Epithelial cell of esophagus (primary cell): ENCODE results near the gene UBE3B.

ENCODE experiments used
- DNase-seq: peaks from one replicate; pipeline ENCODE4 v3.0.0; 2010; ENCODE audit warnings: low read depth
- H3K4me3 ChIP-seq: 2 replicates; pipeline ENCODE4 v1.5.1; 2011; ENCODE audit warnings: mild to moderate bottlenecking, low read length, control low read depth
- TF ChIP-seq, protein P1 (sequence below): IDR thresholded peaks from 2 replicates; pipeline ENCODE4 v1.5.1; 2011; ENCODE audit warnings: low read depth, mild to moderate bottlenecking, low read length, control low read depth, inconsistent platforms; ENCODE audit not compliant: insufficient read depth; ENCODE audit errors: missing control alignments

Gene UBE3B

DNA sequence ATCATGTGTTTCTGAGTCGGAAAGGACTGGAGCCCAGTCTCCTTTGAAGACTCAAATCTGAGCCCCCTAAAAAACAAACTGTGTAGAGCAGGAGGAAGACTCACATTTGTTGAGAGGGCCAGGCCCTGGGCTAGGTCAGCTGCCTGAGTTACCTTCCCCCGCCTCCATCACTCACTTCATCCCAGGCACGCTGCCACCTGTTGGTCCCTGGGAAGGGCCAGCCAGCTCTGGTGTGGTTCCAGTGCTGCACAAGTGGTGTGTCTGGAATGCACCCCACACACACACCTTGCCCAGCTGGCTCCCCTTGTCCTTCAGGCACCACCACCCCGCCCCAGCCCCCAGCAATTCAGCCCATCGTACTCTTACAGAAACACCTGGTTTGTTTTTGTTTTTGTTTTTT lies 105.2 kb downstream of the UBE3B start:
- DNase-seq = peak; percentile 51
- H3K4me3 ChIP-seq = no peak overlapping the region
- TF ChIP-seq, protein P1, sequence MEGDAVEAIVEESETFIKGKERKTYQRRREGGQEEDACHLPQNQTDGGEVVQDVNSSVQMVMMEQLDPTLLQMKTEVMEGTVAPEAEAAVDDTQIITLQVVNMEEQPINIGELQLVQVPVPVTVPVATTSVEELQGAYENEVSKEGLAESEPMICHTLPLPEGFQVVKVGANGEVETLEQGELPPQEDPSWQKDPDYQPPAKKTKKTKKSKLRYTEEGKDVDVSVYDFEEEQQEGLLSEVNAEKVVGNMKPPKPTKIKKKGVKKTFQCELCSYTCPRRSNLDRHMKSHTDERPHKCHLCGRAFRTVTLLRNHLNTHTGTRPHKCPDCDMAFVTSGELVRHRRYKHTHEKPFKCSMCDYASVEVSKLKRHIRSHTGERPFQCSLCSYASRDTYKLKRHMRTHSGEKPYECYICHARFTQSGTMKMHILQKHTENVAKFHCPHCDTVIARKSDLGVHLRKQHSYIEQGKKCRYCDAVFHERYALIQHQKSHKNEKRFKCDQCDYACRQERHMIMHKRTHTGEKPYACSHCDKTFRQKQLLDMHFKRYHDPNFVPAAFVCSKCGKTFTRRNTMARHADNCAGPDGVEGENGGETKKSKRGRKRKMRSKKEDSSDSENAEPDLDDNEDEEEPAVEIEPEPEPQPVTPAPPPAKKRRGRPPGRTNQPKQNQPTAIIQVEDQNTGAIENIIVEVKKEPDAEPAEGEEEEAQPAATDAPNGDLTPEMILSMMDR = peak; percentile 23

DNA sequence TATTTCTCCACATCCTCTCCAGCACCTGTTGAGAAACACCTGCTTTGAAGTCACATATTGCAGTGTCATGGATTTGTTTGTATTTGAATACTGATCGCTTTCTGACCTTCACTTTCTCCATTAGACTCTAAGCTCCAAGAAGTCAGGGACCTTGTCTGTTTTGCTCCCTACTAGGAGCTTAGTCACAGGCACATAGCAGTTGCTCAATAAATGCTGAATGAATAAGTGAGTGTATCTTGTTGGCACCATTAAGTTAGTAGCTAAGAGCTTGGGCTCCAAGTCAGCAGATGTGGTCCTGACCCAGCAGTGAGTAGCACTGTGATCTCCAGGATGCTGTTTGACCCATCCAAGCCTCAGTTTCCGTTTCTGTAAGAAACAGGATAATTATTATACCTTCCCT lies 106.3 kb downstream of the UBE3B start:
- DNase-seq = no peak
- TF ChIP-seq, protein P1 = no peak
- no peak overlapping the region for H3K4me3 ChIP-seq
